HG03469 (cell line): ENCODE data around the gene SPRR1A.

Experiments used
- ATAC-seq: cut with Tn5 transposase; IDR thresholded peaks from one replicate; pipeline ENCODE4 v1.9.1; 2021; ENCODE audit warnings: mild to moderate bottlenecking, moderate library complexity, moderate number of reproducible peaks; ENCODE audit not compliant: unreplicated experiment

The SPRR1A gene, protein sequence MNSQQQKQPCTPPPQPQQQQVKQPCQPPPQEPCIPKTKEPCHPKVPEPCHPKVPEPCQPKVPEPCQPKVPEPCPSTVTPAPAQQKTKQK

DNA sequence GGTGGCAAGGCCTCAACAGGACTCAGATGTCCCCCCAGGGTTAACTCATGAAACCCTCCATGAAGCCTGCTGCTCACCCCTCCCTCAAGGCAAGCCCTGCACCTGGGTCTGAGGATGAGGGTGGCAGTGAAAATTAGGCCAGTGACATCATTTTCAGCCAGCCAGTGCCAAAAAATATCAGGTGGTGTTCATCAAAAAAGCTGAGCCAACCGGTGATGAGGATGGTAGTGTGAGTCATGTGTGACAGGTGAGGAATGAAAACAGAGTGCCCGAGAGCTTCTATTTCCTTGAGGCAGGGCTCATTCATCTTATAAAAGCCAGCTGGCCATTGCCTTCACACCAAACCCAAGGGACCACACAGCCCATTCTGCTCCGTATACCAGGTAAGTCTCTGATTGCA, at the start of gene SPRR1A:
Gene SPRR1A, plus strand, starts transcription at position 339 of the 400 bp plus-strand sequence. CDS start 1,150 bp downstream, outside the sequence.
- no peak for ATAC-seq

DNA sequence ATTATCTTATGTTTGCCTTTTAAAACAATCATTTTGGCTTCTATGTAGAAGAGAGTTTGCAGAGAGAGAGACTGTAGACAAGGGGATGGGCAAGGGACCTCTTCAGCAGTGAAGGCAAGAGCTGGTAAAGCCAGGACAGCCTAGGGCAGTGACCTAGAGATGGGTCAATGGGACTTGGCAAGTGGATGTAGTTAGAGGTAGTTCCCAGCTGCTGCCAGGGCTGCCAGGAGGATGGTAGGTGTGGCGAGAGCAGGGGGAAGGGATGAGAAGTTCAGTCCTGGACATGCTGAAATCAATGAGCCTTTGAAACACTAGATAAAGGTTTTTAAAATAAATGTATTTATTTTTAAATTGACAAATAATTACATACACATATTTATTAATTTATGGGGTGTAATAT, 43.3 kb upstream of the SPRR1A start:
- ATAC-seq = no peak

DNA sequence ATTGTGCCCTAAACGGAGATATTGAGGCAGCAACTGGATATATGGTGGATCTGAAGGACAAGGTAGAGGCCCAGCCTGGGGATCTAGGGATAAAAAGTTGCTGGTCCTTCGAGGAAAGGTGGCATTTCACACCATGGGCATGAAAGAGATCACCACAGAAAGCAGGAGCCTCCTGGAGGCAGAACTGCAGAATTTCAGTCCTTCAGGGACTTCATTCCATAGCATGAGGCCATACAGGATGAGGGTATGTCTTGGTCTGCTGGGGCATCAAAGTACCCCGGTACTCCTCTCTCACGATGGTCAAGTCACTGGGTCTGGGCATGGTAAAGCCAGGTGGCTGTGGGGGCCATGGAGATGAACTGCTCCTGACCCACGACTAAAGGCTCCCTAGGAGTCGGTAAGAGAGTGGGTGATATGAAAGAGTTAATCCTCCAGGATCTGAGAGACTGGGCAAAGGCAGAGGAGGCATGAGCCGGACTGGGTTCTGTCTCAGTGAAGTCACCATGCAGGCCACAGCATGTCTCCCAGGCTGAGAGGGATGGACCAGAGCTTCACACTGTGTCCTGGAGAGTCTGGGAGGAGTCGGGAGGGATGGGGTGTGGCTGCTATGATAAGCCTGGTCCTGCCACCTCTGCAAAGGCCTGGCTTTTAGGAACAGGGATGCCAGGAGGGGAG, 42.7 kb upstream of the SPRR1A start:
- ATAC-seq = no peak

DNA sequence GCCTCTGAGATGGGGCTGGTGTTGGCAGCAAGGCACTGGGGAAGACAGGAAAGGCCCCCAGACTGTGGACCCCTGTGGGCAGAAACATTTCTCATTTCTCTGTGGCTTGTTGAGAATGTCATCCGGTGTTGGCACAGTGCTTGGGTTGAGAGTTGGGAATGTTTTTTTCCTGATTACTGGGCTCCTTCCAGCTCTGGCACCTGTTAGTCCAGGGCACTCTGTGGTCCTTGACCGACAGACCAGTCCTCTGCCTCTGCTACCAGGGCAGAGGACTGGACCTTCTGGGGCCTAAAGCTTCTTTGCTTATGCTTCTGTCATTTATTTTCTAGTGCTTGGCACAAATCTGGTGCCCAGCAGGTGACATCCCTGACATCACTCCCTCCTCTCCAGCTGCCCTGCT, 41.7 kb upstream of the SPRR1A start:
- no peak for ATAC-seq

DNA sequence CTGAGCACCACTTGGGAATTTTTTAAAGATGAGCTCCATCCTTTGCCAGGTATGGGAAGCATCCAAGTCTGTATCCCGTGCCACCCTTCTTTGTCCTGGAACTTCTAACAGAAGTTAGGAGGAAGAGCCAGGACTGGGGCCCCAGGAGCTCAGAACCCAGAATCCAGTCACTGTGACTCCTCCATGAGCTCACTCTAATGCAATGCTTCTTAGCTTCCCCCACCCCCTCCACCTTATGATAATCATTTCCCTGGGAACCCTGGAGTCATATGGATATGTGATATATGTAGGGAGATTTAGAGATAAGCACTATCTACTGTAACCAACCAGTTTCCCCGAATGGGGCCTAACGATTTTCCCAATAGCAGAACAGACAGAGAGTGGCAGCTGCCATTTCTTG, 37.6 kb upstream of the SPRR1A start:
- ATAC-seq = no peak

DNA sequence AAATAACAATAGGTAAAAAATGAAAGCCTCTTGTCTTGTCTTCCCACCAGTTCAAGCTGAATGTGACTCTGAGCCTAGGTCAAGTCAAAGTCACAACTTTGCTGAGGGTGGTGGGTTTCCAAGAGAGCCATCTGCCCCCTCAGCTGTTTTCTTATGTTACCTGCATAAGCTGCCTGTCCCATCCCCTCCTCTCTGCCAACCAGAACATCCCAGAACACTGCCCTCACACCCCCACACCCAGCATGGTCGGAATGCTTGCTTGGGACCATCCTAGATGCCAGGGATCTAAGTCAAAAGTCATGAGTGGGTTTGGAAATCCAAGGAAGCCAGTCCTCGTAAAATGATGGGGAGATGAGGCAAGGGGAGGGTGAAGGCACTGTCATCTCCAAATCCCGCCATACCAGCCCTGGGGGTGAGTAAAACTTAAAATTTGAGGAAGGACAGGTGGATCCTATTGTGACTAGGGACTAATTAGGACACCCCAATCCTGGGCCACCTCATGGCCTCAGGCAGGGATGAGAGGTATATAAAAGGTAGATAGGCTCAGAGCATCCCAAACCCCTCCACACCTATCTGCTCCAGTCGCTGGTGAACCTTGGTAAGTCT, 37.1 kb upstream of the SPRR1A start, which contains the start of gene SPRR5:
Gene SPRR5, plus strand, starts transcription at position 556 of the 606 bp plus-strand sequence. CDS start 1,349 bp downstream, outside the sequence.
- no peak for ATAC-seq

DNA sequence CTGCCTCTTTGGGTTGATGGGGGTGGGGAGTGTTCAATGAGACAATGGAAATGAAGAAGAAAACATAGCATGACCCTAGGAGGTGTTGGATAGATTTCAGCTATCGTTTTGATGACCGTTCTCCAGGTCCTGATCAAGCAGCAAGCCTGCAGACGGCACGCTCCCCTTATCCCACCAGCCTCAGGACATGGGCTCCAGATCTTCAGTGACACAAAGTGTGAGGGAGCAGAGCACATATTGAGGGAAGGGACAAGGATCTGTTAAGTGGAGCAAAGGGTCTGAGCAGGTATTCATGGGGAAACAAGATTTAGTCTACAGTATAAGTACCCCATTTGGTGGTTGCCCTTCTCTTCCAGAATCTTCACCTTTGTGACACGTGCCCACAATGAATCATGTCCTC, 32.2 kb upstream of the SPRR1A start:
- ATAC-seq = no peak

DNA sequence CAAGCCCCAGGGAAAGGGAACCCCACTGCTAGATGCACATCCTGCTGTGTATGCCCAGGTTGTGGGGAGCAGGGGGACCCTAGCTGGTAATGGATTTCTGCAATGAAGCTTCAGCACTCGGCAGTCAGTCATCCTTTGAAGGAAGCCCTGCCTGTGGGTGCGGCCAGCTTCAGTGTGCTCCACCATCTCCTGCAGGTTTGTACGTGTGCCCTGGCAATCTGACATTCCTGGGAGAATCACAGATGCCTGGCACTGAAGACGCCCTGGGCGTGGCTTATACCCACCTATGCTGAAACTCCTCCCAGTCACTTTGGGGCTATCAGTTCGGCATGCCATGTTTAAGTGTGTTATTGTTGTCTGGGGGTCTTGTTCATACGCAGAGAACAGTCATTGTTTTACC, 30.1 kb upstream of the SPRR1A start:
- ATAC-seq = no peak

DNA sequence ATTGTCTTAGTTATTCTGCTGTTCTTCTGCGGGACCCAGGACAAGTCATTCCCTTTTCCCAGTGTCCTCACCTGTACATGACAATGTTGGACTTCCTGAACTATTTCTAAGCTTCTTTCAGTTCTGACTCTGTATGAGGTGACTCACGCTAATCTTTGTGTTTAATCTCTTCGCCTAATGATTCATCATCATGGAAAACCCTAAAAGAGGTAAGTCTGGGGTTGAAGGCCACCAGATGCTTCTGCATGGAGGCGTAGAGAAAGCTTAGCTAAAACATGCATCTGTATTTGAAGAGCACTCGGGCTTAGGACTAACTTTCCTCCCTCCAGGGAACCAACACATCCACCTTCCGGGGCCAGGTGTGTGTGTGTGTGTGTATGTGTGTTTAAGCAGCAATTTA, 29.4 kb upstream of the SPRR1A start:
- no peak for ATAC-seq

DNA sequence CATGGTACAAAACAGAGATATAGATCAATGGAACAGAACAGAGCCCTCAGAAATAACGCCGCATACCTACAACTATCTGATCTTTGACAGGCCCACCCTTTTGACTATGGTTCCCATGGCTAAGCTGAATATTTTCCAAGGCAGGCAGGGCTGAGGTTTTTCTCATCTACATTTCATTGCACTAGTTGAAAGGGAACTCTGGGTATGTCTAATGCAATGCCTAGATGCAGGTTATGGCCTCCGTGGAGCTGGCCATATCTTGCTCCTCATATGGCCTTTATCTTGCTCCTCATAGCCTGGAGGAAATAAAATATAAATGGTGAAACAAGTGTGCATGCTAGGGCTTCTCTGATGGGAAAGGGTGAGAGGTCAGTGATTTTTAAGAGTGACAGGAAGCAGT, 26.3 kb upstream of the SPRR1A start:
- ATAC-seq = no peak

DNA sequence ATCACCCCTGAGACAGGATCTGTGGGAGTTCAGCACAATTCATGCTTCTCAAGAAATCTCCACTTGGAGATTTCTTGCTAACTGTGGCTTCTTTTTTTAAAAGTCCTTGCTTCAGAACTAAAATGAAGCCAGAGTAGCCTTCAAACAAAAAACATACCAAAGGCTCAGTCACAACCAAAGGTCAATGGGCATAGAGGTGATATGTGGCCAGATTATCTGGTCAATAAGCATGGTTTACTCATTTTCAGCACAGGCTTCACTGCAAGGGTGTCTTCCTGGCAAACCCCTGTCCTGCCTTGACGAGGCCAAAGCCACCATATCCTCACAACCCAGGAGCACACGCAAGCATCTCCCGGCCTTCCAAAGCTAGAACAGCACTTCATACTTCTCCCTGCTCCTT, 24.6 kb upstream of the SPRR1A start:
- no peak for ATAC-seq

DNA sequence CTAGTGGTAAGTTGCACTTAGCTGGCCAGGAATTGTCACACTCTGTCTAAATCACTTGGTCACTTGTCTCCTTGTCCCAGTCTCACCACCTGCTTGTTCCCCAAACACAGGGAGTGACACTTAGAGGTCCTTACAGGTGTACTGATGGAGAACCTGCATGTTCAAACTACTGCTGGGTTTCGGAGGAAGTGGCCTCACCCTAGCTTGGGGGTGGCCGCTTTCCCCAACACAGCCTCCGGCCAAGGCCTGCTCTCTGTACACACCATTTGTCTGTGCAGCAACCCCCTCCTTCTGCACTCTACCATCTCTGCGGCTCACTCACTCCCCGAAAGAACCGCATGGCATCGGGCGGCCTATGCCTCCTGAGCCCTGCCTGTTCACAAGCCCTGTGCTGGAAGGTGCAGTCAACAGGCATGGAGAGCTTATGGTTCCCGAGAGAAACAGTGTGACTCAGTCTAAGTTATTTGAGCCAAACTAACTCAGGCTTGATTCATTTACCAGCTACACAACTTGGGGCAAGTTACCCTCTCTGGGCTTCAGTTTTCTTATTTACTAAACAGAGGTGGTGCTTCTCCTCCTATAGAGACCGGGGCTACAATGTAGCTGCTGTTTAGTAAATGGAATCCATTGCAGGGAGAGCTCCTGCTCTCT, 24.0 kb upstream of the SPRR1A start:
- no peak for ATAC-seq

DNA sequence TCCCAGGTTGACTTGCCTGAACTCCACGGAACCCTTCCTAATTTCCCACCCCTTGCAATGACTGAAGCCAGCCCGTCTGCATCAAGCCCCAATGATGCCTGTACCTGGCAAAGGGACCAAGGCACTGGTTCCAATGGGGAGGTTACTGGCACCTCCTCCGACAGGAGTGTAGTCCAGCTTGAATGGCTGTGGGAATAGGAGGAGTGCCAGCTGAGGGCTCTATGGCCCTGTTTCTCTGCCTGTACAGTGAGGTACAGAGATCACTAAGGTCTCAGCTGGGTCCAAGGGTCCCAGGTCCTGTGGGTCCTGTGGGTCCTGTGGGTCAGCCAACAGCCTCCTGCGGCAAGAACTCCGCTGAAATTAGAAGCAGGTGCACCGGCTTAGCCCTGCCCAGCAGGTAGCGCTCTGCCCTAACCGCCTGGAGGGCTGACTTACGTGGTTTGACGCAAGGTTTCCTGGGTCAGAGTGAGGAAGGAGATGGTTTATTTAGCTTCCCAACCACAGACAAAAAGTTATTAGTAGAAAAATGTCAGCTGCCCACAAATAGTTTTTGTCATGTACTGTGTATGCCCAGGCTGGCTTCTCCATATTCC, 23.3 kb upstream of the SPRR1A start:
- ATAC-seq = no peak

DNA sequence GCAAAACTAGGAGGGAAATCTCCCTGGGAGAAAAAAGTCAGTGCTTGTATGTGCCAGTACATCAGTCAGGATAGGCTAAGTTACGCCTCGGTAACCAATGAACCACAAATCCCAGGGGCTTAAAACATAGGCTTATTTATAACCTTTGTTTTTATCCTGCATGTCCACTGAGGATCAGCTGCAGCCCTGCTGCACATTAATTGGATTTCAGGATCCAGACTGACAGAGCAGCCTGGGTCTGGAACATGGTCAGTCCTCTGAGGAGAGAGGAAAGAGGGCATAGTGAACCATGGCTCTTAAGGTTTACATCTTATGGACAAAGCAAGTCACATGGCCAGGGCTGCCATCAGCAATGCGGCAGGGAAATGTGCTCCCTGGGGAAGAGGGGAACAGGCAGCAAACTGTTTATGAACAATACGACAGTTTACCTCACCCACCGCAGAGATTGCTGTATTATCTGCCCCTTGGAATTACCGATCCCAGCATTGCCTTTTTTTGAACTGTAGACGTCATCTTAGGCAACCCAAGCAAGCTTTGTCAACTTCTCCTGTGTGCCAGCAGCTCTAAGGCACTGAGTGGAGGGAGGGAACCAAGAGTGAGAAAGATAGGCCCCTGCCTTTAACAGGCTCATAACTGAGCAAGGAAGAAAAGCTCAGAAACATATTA, 22.5 kb upstream of the SPRR1A start:
- no peak for ATAC-seq

DNA sequence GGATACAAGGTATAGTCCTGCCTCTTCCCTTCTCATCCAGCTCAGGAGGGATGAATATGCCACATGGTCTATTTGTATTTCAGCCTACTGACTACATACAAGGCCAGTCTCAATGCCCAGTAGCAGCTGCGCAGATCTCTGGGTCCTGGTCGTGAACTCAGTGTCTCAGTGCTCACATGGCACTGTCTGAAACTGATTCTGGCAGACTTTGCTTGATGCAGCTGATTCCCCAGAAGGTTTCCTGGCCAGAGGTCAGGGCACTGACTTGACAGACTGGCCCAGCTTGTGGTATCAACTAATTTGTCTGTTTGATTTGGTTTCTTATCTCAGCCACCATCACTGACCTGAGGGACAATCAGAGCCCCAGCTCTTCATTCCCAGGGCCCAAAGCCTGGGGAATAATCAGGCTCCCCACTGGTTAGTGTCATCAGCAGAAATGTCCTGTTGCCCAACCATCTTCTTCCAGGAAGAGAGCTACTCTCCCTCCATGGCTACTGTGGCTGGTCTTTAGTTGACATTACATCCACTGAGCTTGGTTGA, 20.9 kb upstream of the SPRR1A start:
- no peak for ATAC-seq

DNA sequence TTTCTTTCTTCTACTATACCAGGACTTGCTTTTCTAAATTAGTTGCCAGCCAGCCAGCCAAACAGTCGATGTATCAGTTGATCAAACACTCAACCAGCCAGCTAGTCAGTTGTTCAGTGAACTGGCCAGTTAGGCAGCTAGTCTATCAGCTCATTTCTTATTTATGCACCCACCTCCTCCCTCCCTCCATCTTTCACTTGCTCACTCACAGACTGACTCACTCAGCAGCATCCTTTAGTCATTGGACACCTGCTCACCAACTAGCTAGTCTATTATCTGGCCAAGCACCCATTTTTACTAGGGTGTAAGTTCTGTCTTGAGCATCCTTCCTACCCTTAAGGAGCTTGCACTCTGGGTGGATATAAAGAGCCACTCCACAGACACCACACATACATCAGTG, 19.3 kb upstream of the SPRR1A start:
- no peak for ATAC-seq

DNA sequence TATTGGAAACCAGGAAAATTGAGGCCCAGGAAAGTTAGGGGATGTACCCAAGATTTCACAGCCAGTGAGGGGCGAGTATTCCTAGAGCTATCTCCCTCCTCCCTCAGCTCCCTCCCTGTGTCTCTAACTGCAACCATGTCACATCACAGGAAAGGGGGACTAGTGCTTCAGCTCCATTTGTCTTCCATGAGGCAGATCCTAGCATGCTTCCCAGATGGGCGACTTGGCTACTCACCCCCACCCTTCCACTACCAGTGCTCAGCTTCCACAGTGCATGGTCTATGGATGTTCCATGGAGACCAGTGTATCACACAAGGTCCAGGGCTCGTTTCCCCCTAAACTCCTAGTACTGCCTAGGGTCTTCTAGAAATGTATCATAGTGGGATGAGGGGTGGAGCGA, 18.0 kb upstream of the SPRR1A start:
- no peak for ATAC-seq

DNA sequence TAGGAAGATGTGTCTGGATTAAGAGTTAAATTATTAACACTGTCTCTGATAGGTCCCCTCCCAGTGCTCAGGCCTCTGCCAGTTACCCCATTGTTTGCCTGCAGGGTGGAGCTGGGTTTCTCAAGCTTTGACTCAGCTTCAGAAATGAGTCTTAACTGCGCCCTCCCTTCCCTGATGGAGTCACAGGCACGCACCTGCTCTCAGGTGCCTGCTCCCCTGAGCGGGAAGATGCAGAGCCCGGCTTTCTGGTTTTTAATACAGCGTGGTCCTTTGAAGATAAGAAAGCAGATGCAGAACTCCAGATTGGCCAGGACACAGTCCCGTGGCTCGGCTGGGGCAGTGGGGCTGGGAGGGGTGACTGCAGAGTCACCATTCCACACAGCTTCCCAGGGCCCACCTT, 16.7 kb upstream of the SPRR1A start:
- ATAC-seq = no peak

DNA sequence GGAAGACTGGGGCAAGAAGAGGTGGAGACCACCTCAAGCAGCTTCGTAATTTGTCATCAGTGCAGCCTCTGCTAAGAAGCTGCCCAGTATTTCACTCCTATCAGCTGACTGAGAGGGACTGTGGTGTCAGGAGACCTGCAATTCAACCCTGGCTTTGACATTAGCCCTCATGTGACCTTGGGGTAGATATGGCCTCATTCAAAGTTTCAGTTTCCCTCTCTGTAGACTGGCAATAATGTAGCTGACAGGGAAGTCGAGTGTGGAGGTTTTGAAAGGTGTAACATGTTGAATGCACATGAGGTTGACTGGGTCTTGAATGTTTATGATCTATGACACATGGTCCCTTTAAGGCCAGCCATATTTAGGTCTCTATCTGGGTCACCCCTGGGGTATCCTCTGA, 15.6 kb upstream of the SPRR1A start:
- peak; percentile 90 for ATAC-seq

DNA sequence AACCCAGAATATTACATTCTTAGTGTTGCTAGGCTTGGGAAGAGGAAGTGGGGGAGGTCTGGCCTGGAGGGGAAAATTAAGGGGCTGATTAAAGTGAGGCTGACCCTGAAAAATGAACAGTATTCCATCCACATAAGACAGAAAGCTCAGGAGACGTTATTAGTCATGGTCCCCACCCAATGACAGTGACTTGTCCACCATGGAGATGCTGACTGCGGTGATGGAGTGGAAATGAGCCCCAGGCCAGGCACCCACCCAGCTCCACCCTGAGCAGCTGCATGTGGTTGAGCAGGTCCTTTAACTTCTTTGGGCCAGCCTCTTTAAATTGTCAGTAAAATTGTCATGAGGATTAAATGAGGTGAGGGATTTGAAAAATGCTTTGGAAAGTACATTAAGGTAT, 14.8 kb upstream of the SPRR1A start:
- ATAC-seq = no peak

DNA sequence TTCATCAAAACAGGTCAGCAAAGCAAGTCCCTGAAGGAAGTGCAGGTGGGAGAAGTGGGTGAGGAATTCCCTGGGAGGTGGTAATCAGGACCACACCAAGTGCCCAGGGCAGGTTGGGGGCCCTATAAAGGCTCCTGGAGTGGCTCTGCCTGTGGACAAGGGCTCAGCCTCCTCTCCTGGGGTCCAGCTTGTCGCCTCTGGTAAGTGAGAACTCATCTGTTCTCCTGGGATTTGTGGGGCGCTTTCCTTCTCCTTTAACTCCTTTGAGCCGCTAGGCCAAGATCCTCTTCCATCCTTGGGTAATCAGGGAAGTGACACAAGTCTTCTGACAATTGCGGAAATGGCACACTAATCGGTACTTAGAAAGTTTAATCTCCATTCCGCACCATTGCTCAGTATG, 13.4 kb upstream of the SPRR1A start, which contains the start of gene SPRR4:
Gene SPRR4, plus strand, starts transcription at position 154 of the 400 bp plus-strand sequence. CDS start 1,243 bp downstream, outside the sequence.
- ATAC-seq = no peak
